Neural cell (in vitro differentiated cells): ENCODE measurements around the gene EZR. TPM values are rescaled to one million over a fixed set of nuclear protein-coding genes. Genes with fewer than 3 reads are reported as not detected.

ENCODE experiments used
- H2AFZ ChIP-seq: fragments of 200-600, 300-800 bp; sonication (generic), shearing (Covaris generic); 2 replicates; pipeline ENCODE4 v1.6.0; 2014; ENCODE audit warnings: low read depth, mild to moderate bottlenecking, antibody characterized with exemption, low read length, moderate library complexity
- H3F3A ChIP-seq: fragments of 200-600 bp; shearing (Covaris generic); 2 replicates; pipeline ENCODE4 v1.6.1; 2016; ENCODE audit warnings: mild to moderate bottlenecking, moderate library complexity, mixed read lengths, antibody characterized with exemption, low read length; ENCODE audit not compliant: insufficient read depth, poor library complexity, severe bottlenecking
- H3K27ac ChIP-seq: fragments of 200-600, 300-800 bp; sonication (generic), shearing (Covaris generic); 2 replicates; pipeline ENCODE4 v1.5.1; 2014; ENCODE audit warnings: mild to moderate bottlenecking, low read length, moderate library complexity
- H3K27me3 ChIP-seq: fragments of 300-800, 200-600 bp; sonication (generic), shearing (Covaris generic); 2 replicates; pipeline ENCODE4 v1.6.0; 2014; ENCODE audit warnings: mild to moderate bottlenecking, low read depth, low read length, moderate library complexity; ENCODE audit not compliant: insufficient read depth
- H3K36me3 ChIP-seq: fragments of 300-800, 200-600 bp; sonication (generic), shearing (Covaris generic); 2 replicates; pipeline ENCODE4 v1.5.1; 2014; ENCODE audit warnings: mild to moderate bottlenecking, antibody characterized with exemption, low read length, moderate library complexity; ENCODE audit not compliant: insufficient read depth
- H3K4me2 ChIP-seq: fragments of 300-800, 200-600 bp; sonication (generic), shearing (Covaris generic); 2 replicates; pipeline ENCODE4 v1.6.0; 2014; ENCODE audit warnings: mild to moderate bottlenecking, low read length
- H3K4me3 ChIP-seq: fragments of 300-800, 200-600 bp; sonication (generic), shearing (Covaris generic); 2 replicates; pipeline ENCODE4 v1.5.1; 2014; ENCODE audit warnings: mild to moderate bottlenecking, low read length, moderate library complexity
- H3K79me2 ChIP-seq: fragments of 200-600 bp; shearing (Covaris generic); replicated peaks from 2 replicates; pipeline ENCODE4 v1.6.0; 2014; ENCODE audit warnings: mild to moderate bottlenecking, low read length, moderate library complexity; ENCODE audit not compliant: insufficient read depth
- H3K9ac ChIP-seq: fragments of 300-800, 200-600 bp; sonication (generic), shearing (Covaris generic); 2 replicates; pipeline ENCODE4 v1.6.1; 2016; ENCODE audit warnings: mild to moderate bottlenecking, low read length, mixed read lengths
- H3K9me2 ChIP-seq: fragments of 200-600 bp; shearing (Covaris generic); 2 replicates; pipeline ENCODE4 v1.6.1; 2016; ENCODE audit warnings: mild to moderate bottlenecking, low read length, mixed read lengths; ENCODE audit not compliant: insufficient read depth
- H3K9me3 ChIP-seq: fragments of 200-600, 300-800 bp; sonication (generic), shearing (Covaris generic); 2 replicates; pipeline ENCODE4 v1.6.1; 2016; ENCODE audit warnings: mild to moderate bottlenecking, mixed run types, low read length, moderate library complexity, mixed read lengths
- H4K20me1 ChIP-seq: fragments of 200-600 bp; shearing (Covaris generic); 2 replicates; pipeline ENCODE4 v1.6.1; 2016; ENCODE audit warnings: mild to moderate bottlenecking, mixed run types; ENCODE audit not compliant: insufficient read depth
- EP300 ChIP-seq: fragments of 450-650 bp; conservative IDR thresholded peaks from 2 replicates; pipeline ENCODE4 v1.6.1; 2014; ENCODE audit warnings: antibody characterized with exemption, mild to moderate bottlenecking, moderate library complexity; ENCODE audit not compliant: poor library complexity, severe bottlenecking
- EZH2 ChIP-seq: fragments of 200-600, 300-800 bp; shearing (Covaris generic), sonication (generic); IDR thresholded peaks from 2 replicates; pipeline ENCODE4 v1.6.1; 2014; ENCODE audit warnings: antibody characterized with exemption, low read length, borderline replicate concordance, mild to moderate bottlenecking; ENCODE audit not compliant: insufficient read depth, poor library complexity, severe bottlenecking
- MXI1 ChIP-seq: fragments of 450-650 bp; conservative IDR thresholded peaks from 2 replicates; pipeline ENCODE4 v1.6.1; 2014; ENCODE audit warnings: antibody characterized with exemption, mild to moderate bottlenecking; ENCODE audit not compliant: poor library complexity, severe bottlenecking
- POLR2AphosphoS5 ChIP-seq: IDR thresholded peaks from 2 replicates; pipeline ENCODE4 v1.6.1; 2012
- RAD21 ChIP-seq: fragments of 450-650 bp; conservative IDR thresholded peaks from 2 replicates; pipeline ENCODE4 v1.6.1; 2014; ENCODE audit warnings: antibody characterized with exemption, mild to moderate bottlenecking, moderate library complexity
- SMC3 ChIP-seq: fragments of 450-650 bp; conservative IDR thresholded peaks from 2 replicates; pipeline ENCODE4 v1.6.1; 2014; ENCODE audit warnings: antibody characterized with exemption, mild to moderate bottlenecking, moderate library complexity; ENCODE audit not compliant: poor library complexity
- TAF1 ChIP-seq: IDR thresholded peaks from 2 replicates; pipeline ENCODE4 v1.6.1; 2012; ENCODE audit warnings: low read depth
- polyA plus RNA-seq: library from polyadenylated mRNA; depleted of rRNA; stranded (reverse); fragments of >200 nt; gene quantifications from 2 replicates; pipeline ENCODE4 v1.2.3, GENCODE V29; 2014
- TF ChIP-seq, protein P1 (sequence below): IDR thresholded peaks from 2 replicates; pipeline ENCODE4 v1.6.1; 2012; ENCODE audit warnings: borderline replicate concordance
- TF ChIP-seq, protein P2 (sequence below): fragments of 450-650 bp; IDR thresholded peaks from 2 replicates; pipeline ENCODE4 v1.5.1; 2014; ENCODE audit warnings: antibody characterized with exemption, mild to moderate bottlenecking, moderate library complexity; ENCODE audit not compliant: poor library complexity, severe bottlenecking

Gene EZR
- polyA plus RNA-seq, 1 donor from 2014 or later: 1.6 TPM

DNA sequence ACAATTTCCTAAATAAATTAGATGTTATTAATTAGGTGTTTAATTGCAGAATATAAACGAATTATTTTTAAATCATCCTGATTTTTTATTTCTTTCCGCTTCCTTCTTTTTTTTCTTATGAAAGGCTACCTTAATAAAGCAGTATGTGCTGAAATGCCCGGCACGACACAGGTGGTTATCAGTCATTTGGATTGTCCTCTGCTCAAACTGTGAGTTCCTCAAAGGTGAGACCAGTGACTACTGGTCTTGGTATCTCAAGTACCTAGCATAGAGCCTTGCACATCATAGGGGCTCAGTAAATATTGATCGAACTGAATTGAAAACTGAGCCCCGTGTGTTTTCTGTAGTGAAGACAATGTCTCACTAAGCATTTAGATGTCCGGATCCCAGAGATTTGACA is 9.6 kb upstream of the EZR start:
- no peak overlapping the region for H2AFZ ChIP-seq
- H3K9me2 ChIP-seq: no peaks in the 10 kb centered on the region
- no peak for TF ChIP-seq TAF1
- no peak for TF ChIP-seq MXI1
- no peak for TF ChIP-seq POLR2AphosphoS5
- TF ChIP-seq, protein P1, sequence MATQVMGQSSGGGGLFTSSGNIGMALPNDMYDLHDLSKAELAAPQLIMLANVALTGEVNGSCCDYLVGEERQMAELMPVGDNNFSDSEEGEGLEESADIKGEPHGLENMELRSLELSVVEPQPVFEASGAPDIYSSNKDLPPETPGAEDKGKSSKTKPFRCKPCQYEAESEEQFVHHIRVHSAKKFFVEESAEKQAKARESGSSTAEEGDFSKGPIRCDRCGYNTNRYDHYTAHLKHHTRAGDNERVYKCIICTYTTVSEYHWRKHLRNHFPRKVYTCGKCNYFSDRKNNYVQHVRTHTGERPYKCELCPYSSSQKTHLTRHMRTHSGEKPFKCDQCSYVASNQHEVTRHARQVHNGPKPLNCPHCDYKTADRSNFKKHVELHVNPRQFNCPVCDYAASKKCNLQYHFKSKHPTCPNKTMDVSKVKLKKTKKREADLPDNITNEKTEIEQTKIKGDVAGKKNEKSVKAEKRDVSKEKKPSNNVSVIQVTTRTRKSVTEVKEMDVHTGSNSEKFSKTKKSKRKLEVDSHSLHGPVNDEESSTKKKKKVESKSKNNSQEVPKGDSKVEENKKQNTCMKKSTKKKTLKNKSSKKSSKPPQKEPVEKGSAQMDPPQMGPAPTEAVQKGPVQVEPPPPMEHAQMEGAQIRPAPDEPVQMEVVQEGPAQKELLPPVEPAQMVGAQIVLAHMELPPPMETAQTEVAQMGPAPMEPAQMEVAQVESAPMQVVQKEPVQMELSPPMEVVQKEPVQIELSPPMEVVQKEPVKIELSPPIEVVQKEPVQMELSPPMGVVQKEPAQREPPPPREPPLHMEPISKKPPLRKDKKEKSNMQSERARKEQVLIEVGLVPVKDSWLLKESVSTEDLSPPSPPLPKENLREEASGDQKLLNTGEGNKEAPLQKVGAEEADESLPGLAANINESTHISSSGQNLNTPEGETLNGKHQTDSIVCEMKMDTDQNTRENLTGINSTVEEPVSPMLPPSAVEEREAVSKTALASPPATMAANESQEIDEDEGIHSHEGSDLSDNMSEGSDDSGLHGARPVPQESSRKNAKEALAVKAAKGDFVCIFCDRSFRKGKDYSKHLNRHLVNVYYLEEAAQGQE: no peak
- TF ChIP-seq, protein P2, sequence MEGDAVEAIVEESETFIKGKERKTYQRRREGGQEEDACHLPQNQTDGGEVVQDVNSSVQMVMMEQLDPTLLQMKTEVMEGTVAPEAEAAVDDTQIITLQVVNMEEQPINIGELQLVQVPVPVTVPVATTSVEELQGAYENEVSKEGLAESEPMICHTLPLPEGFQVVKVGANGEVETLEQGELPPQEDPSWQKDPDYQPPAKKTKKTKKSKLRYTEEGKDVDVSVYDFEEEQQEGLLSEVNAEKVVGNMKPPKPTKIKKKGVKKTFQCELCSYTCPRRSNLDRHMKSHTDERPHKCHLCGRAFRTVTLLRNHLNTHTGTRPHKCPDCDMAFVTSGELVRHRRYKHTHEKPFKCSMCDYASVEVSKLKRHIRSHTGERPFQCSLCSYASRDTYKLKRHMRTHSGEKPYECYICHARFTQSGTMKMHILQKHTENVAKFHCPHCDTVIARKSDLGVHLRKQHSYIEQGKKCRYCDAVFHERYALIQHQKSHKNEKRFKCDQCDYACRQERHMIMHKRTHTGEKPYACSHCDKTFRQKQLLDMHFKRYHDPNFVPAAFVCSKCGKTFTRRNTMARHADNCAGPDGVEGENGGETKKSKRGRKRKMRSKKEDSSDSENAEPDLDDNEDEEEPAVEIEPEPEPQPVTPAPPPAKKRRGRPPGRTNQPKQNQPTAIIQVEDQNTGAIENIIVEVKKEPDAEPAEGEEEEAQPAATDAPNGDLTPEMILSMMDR: no peak
- no peak for TF ChIP-seq EZH2
- TF ChIP-seq EP300: no peak
- TF ChIP-seq SMC3: no peak
- no peak for TF ChIP-seq RAD21
- H3K9ac ChIP-seq: no peak overlapping the region
- no peaks in the 10 kb centered on the region for H3K9me3 ChIP-seq
- H3F3A ChIP-seq: no peaks in the 10 kb centered on the region
- no peak overlapping the region for H3K27ac ChIP-seq
- H3K36me3 ChIP-seq: no peaks in the 10 kb centered on the region
- H3K79me2 ChIP-seq: no peaks in the 10 kb centered on the region
- no peaks in the 10 kb centered on the region for H3K27me3 ChIP-seq
- H3K4me3 ChIP-seq: no peak overlapping the region
- no peak overlapping the region for H3K4me2 ChIP-seq
- no peaks in the 10 kb centered on the region for H4K20me1 ChIP-seq

DNA sequence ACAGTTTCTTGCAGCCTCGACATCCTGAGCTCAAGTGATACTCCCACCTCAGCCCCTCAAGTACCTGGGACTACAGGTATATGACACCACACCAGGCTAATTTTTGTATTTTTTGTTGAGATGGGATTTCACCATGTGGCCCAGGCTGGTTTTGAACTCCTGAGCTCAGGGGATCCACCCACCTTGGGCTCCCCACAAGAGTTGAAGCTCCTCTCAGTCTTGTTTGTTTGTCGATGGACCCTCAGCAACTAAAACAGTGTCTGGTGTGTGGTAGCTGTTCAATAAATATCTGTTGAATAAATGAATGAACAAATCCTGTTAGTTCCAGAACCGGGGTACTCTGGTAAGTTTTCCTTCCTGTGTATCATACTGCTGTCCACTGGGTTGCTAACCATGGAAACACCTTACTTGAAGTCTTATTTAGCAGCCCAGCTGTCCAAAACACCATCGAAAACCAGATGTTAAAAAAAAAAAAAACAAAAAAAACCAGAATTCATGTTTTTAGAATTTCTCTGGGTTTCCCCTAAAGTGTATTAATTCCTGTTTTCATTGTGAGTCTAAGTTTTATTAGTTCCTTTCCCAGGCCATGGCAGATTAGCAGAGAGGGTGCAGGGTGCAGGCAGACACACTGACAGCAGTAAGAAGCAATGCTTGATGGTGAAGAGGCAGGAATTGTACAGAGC is 7.8 kb upstream of the EZR start:
- Histone ChIP-seq H3K9me2 (no peaks in the 10 kb centered on the region), H3K9ac (no peak overlapping the region), H3F3A (no peaks in the 10 kb centered on the region), H2AFZ (no peak overlapping the region), H3K4me2 (no peak overlapping the region), H4K20me1 (no peaks in the 10 kb centered on the region), H3K9me3 (no peaks in the 10 kb centered on the region), H3K4me3 (no peak overlapping the region), H3K36me3 (no peaks in the 10 kb centered on the region), H3K27me3 (no peaks in the 10 kb centered on the region), H3K27ac (no peak overlapping the region), H3K79me2 (no peaks in the 10 kb centered on the region)
- TF ChIP-seq MXI1 (no peak), TAF1 (no peak), SMC3 (no peak), RAD21 (no peak), EP300 (no peak), EZH2 (no peak), POLR2AphosphoS5 (no peak)
- TF ChIP-seq, protein P2: no peak
- TF ChIP-seq, protein P1: no peak
